GM12878 (cell line): ENCODE data around the gene BRI3BP. TPM values are rescaled to one million over a fixed set of nuclear protein-coding genes. Genes with fewer than 3 reads are reported as not detected.
A peak's percentile ranks its signal among the peaks of the same experiment; 100 is the strongest.

Source experiments
- BMI1 ChIP-seq: fragments of 450-650 bp; IDR thresholded peaks from 2 replicates; pipeline ENCODE4 v1.6.1; 2016; ENCODE audit warnings: mild to moderate bottlenecking, moderate library complexity, borderline replicate concordance
- BRCA1 ChIP-seq: IDR thresholded peaks from 2 replicates; pipeline ENCODE4 v1.6.1; 2011; ENCODE audit warnings: low read depth, low read length, improper control_type of control experiment
- CBX3 ChIP-seq: fragments of 200-600 bp; sonication (generic); IDR thresholded peaks from 2 replicates; pipeline ENCODE4 v1.6.1; 2016; ENCODE audit warnings: low read depth, borderline replicate concordance
- DPF2 ChIP-seq: fragments of 450-650 bp; IDR thresholded peaks from 2 replicates; pipeline ENCODE4 v1.6.1; 2017; ENCODE audit warnings: mild to moderate bottlenecking
- EED ChIP-seq: sonication (generic); IDR thresholded peaks from 2 replicates; pipeline ENCODE4 v1.6.1; 2016; ENCODE audit warnings: antibody characterized with exemption, low read depth
- FOXK2 ChIP-seq: fragments of 450-650 bp; IDR thresholded peaks from 2 replicates; pipeline ENCODE4 v1.6.1; 2017; ENCODE audit warnings: mild to moderate bottlenecking, moderate library complexity
- HDAC2 ChIP-seq: fragments of 200-600 bp; sonication (generic); IDR thresholded peaks from 2 replicates; pipeline ENCODE4 v1.6.1; 2017
- KDM1A ChIP-seq: fragments of 200-600 bp; sonication (generic); IDR thresholded peaks from 2 replicates; pipeline ENCODE4 v1.6.1; 2016; ENCODE audit warnings: borderline replicate concordance
- MEF2A ChIP-seq: IDR thresholded peaks from 2 replicates; pipeline ENCODE4 v1.6.1; 2011; ENCODE audit warnings: low read depth, mild to moderate bottlenecking, low read length, moderate library complexity; ENCODE audit not compliant: insufficient read depth
- MEF2B ChIP-seq: fragments of 450-650 bp; IDR thresholded peaks from 2 replicates; pipeline ENCODE4 v1.6.1; 2018; ENCODE audit warnings: mild to moderate bottlenecking, moderate library complexity; ENCODE audit not compliant: partially characterized antibody, poor library complexity, severe bottlenecking
- POLR2AphosphoS5 ChIP-seq: IDR thresholded peaks from 2 replicates; pipeline ENCODE4 v1.6.1; 2011; ENCODE audit warnings: mild to moderate bottlenecking, low read length, inconsistent platforms
- SMARCA5 ChIP-seq: fragments of 450-650 bp; IDR thresholded peaks from 2 replicates; pipeline ENCODE4 v1.6.1; 2017; ENCODE audit warnings: mild to moderate bottlenecking
- SREBF1 ChIP-seq: IDR thresholded peaks from 2 replicates; pipeline ENCODE4 v1.6.1; 2012; ENCODE audit warnings: mild to moderate bottlenecking, low read length
- SRF ChIP-seq, 2 experiments: IDR thresholded peaks; 2 replicates each; pipeline ENCODE4 v1.6.1; 2011; ENCODE audit warnings: low read depth in 2 of 2, low read length in 2 of 2, mild to moderate bottlenecking in 1 of 2, moderate library complexity in 1 of 2
- SUPT20H ChIP-seq: IDR thresholded peaks from 2 replicates; pipeline ENCODE4 v1.6.1; 2011; ENCODE audit warnings: low read depth, mild to moderate bottlenecking, low read length, moderate library complexity, borderline replicate concordance; ENCODE audit not compliant: control insufficient read depth
- TCF7 ChIP-seq: IDR thresholded peaks from 2 replicates; pipeline ENCODE4 v1.6.1; 2014; ENCODE audit warnings: antibody characterized with exemption, borderline replicate concordance
- ZBED1 ChIP-seq: IDR thresholded peaks from 2 replicates; pipeline ENCODE4 v1.6.1; 2016; ENCODE audit warnings: borderline replicate concordance
- ZNF207 ChIP-seq: fragments of 450-650 bp; IDR thresholded peaks from 2 replicates; pipeline ENCODE4 v1.6.1; 2014; ENCODE audit warnings: antibody characterized with exemption, mild to moderate bottlenecking, borderline replicate concordance
- polyA plus RNA-seq, 11 experiments: library from polyadenylated mRNA; depleted of rRNA in 4 of 11; unstranded in 6 of 11; stranded (reverse) in 5 of 11; fragments of >200 nt; fragmentation: Nextera tagmentation in 4 of 11; fragmentation: Illumina TruSeq in 1 of 11; extraction: Ambion mirVana in 4 of 11; extraction: Trizol in 1 of 11; gene quantifications; 1 replicate in 1 of 11; 2 replicates in 10 of 11; pipeline versions ENCODE4 v1.2.1 to v1.2.3, GENCODE V29; 2011 to 2016; ENCODE audit warnings: inconsistent platforms in 2 of 11, missing spikeins in 2 of 11, low read depth in 1 of 11
- total RNA-seq, 4 experiments: library from RNA; depleted of rRNA in 3 of 4; stranded (reverse); fragments of >200 nt in 3 of 4; fragmentation: Illumina TruSeq in 1 of 4; extraction: Trizol in 1 of 4; gene quantifications; 2 replicates each; pipeline versions ENCODE4 v1.2.1 to v1.2.3, GENCODE V29; 2013 to 2021
- TF ChIP-seq, protein P1 (sequence below): fragments of 450-650 bp; IDR thresholded peaks from 2 replicates; pipeline ENCODE4 v1.6.1; 2017; ENCODE audit warnings: mild to moderate bottlenecking, moderate library complexity
- TF ChIP-seq, protein P2 (sequence below): IDR thresholded peaks from 2 replicates; pipeline ENCODE4 v1.6.1; 2012; ENCODE audit warnings: improper control_type of control experiment, low read depth, low read length; ENCODE audit not compliant: insufficient replicate concordance
- TF ChIP-seq, protein P3 (sequence below): IDR thresholded peaks from 2 replicates; pipeline ENCODE4 v1.6.1; 2011; ENCODE audit warnings: borderline replicate concordance, low read depth, mild to moderate bottlenecking, moderate library complexity, mixed read lengths, low read length; ENCODE audit not compliant: insufficient read depth; ENCODE audit errors: extremely low read length

Gene BRI3BP
- total and polyA plus RNA-seq, 10 of the 15 experiments (the other 5 are each of a cell fraction or from before 2014, with no cell fraction given), result 11.5 to 37.0 (median 28.5) TPM

DNA sequence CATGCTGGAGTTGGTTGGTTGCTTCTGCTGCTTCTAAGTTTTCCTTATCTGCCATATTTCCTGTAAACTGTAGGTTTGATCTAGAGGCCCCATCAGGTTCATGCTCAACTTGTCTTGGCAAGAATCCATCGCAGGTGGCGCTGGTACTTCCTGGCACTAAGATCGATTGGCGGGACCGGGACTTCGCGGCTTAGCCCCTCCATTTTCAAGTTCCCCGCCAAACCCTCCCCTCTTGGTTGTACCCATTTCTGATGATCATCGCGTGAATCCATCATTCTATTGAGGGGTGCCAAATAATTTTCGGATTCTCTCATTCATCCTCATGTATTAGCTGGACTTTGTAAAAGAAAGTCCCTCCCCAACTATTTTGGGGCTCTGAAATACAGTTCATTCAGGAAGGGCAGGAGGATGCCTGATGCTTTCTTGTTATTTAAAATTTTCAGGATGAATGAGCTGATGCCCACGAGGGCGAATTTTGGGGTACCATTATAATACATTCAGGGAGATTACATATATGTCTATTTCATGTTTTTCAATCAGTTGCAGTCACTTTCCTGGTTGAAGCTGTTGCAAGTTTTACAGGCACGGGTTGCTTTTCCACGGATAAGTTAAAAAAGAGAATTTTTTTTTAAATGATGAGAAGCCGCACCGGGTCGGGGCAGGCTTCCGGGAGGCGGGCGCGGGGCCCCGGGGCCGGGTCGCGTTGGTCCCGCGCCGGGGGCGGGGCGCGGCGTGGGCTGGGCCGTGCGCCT lies 395 bp upstream of the BRI3BP start (continued):
- TF ChIP-seq SUPT20H (no peak), BMI1 (no peak), MEF2A (no peak), FOXK2 (no peak), HDAC2 (0 out of 2 replicates have a peak, but pooled peaks have one; percentile 35), KDM1A (no peak), MEF2B (peak; percentile 18), CBX3 (no peak), SRF (IDR thresholded peaks at IDR 0.05; ENCODE audit: low read depth in 2 of 2, low read length in 2 of 2) (no peak), BRCA1 (no peak), DPF2 (no peak), TCF7 (no peak), ZBED1 (no peak), POLR2AphosphoS5 (no peak), ZNF207 (0 out of 2 replicates have a peak, but pooled peaks have one; percentile 66), EED (peak; percentile 42; the same call in 1 of the 2 replicates), SMARCA5 (peak; percentile 16; the same call in 1 of the 2 replicates), SREBF1 (no peak)
- TF ChIP-seq, protein P1, sequence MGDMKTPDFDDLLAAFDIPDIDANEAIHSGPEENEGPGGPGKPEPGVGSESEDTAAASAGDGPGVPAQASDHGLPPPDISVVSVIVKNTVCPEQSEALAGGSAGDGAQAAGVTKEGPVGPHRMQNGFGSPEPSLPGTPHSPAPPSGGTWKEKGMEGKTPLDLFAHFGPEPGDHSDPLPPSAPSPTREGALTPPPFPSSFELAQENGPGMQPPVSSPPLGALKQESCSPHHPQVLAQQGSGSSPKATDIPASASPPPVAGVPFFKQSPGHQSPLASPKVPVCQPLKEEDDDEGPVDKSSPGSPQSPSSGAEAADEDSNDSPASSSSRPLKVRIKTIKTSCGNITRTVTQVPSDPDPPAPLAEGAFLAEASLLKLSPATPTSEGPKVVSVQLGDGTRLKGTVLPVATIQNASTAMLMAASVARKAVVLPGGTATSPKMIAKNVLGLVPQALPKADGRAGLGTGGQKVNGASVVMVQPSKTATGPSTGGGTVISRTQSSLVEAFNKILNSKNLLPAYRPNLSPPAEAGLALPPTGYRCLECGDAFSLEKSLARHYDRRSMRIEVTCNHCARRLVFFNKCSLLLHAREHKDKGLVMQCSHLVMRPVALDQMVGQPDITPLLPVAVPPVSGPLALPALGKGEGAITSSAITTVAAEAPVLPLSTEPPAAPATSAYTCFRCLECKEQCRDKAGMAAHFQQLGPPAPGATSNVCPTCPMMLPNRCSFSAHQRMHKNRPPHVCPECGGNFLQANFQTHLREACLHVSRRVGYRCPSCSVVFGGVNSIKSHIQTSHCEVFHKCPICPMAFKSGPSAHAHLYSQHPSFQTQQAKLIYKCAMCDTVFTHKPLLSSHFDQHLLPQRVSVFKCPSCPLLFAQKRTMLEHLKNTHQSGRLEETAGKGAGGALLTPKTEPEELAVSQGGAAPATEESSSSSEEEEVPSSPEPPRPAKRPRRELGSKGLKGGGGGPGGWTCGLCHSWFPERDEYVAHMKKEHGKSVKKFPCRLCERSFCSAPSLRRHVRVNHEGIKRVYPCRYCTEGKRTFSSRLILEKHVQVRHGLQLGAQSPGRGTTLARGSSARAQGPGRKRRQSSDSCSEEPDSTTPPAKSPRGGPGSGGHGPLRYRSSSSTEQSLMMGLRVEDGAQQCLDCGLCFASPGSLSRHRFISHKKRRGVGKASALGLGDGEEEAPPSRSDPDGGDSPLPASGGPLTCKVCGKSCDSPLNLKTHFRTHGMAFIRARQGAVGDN, result peak; percentile 33; the same call in 1 of the 2 replicates
- TF ChIP-seq, protein P2, sequence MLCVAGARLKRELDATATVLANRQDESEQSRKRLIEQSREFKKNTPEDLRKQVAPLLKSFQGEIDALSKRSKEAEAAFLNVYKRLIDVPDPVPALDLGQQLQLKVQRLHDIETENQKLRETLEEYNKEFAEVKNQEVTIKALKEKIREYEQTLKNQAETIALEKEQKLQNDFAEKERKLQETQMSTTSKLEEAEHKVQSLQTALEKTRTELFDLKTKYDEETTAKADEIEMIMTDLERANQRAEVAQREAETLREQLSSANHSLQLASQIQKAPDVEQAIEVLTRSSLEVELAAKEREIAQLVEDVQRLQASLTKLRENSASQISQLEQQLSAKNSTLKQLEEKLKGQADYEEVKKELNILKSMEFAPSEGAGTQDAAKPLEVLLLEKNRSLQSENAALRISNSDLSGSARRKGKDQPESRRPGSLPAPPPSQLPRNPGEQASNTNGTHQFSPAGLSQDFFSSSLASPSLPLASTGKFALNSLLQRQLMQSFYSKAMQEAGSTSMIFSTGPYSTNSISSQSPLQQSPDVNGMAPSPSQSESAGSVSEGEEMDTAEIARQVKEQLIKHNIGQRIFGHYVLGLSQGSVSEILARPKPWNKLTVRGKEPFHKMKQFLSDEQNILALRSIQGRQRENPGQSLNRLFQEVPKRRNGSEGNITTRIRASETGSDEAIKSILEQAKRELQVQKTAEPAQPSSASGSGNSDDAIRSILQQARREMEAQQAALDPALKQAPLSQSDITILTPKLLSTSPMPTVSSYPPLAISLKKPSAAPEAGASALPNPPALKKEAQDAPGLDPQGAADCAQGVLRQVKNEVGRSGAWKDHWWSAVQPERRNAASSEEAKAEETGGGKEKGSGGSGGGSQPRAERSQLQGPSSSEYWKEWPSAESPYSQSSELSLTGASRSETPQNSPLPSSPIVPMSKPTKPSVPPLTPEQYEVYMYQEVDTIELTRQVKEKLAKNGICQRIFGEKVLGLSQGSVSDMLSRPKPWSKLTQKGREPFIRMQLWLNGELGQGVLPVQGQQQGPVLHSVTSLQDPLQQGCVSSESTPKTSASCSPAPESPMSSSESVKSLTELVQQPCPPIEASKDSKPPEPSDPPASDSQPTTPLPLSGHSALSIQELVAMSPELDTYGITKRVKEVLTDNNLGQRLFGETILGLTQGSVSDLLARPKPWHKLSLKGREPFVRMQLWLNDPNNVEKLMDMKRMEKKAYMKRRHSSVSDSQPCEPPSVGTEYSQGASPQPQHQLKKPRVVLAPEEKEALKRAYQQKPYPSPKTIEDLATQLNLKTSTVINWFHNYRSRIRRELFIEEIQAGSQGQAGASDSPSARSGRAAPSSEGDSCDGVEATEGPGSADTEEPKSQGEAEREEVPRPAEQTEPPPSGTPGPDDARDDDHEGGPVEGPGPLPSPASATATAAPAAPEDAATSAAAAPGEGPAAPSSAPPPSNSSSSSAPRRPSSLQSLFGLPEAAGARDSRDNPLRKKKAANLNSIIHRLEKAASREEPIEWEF, result peak; percentile 74
- TF ChIP-seq, protein P3, sequence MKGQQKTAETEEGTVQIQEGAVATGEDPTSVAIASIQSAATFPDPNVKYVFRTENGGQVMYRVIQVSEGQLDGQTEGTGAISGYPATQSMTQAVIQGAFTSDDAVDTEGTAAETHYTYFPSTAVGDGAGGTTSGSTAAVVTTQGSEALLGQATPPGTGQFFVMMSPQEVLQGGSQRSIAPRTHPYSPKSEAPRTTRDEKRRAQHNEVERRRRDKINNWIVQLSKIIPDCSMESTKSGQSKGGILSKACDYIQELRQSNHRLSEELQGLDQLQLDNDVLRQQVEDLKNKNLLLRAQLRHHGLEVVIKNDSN, result no peak
